Caco-2 (cell line): ENCODE data around the gene SFN. TPM values are rescaled to one million over a fixed set of nuclear protein-coding genes. Genes with fewer than 3 reads are reported as not detected.

Experiments used
- BruUV-seq: library from RNA; stranded (reverse); fragments of 400-500 nt; replicated peaks from 2 replicates; lab custom pipeline; 2021; lab: Mats Ljungman, UMichigan
- CTCF ChIA-PET: fragments of 300-600 bp; sonication (Branson Sonifier 250); formaldehyde crosslinking; loops from one replicate; lab custom pipeline; 2022; ENCODE audit warnings: antibody characterized with exemption; lab: Charles Lee
- POLR2A ChIA-PET: fragments of 300-600 bp; sonication (Branson Sonifier 250); formaldehyde crosslinking; loops from one replicate; lab custom pipeline; 2022; ENCODE audit warnings: antibody characterized with exemption; lab: Charles Lee
- DNase-seq, 2 experiments: peaks; one replicate each; pipeline versions ENCODE4 v3.0.0 to v3.0.0-alpha.2; 2020 to 2022
- H3K27me3 ChIP-seq: replicated peaks from 2 replicates; pipeline ENCODE4 v1.6.0; 2011; ENCODE audit warnings: low read length; ENCODE audit not compliant: control insufficient read depth, insufficient read depth
- H3K36me3 ChIP-seq: 2 replicates; pipeline ENCODE4 v1.5.1; 2011; ENCODE audit warnings: low read length; ENCODE audit not compliant: control insufficient read depth, insufficient read depth
- H3K4me1 ChIP-seq: fragments of 250-450 bp; sonication (Bioruptor Pico); 2 replicates; pipeline ENCODE4 v1.5.1; 2020; ENCODE audit warnings: mild to moderate bottlenecking
- H3K4me3 ChIP-seq: 2 replicates; pipeline ENCODE4 v1.5.1; 2011; ENCODE audit warnings: low read depth, mild to moderate bottlenecking, control low read depth, low read length
- H3K9me3 ChIP-seq: fragments of 250-450 bp; sonication (Bioruptor Pico); 2 replicates; pipeline ENCODE4 v1.5.1; 2020; ENCODE audit warnings: mild to moderate bottlenecking, moderate library complexity
- H3K27ac Mint-ChIP-seq: one replicate; pipeline ENCODE4 v1.8.0; 2022; ENCODE audit warnings: mixed read lengths; ENCODE audit not compliant: unreplicated experiment
- H3K27me3 Mint-ChIP-seq: one replicate; pipeline ENCODE4 v1.8.0; 2022; ENCODE audit warnings: mixed read lengths; ENCODE audit not compliant: insufficient read depth, unreplicated experiment
- H3K36me3 Mint-ChIP-seq: one replicate; pipeline ENCODE4 v1.8.0; 2022; ENCODE audit warnings: mild to moderate bottlenecking, mixed read lengths; ENCODE audit not compliant: insufficient read depth, unreplicated experiment
- H3K4me1 Mint-ChIP-seq: one replicate; pipeline ENCODE4 v1.8.0; 2022; ENCODE audit warnings: low read depth, mixed read lengths; ENCODE audit not compliant: unreplicated experiment
- H3K4me3 Mint-ChIP-seq: one replicate; pipeline ENCODE4 v1.8.0; 2022; ENCODE audit warnings: mild to moderate bottlenecking, moderate library complexity, mixed read lengths; ENCODE audit not compliant: unreplicated experiment
- H3K9me3 Mint-ChIP-seq: one replicate; pipeline ENCODE4 v1.8.0; 2022; ENCODE audit warnings: mixed read lengths; ENCODE audit not compliant: unreplicated experiment
- CTCF ChIP-seq, 2 experiments: fragments of 200-600 bp in 1 of 2; IDR thresholded peaks; 1 replicate in 1 of 2; 2 replicates in 1 of 2; pipeline versions ENCODE4 v1.5.1 to v1.8.0; 2011 to 2022; ENCODE audit warnings: antibody characterized with exemption in 1 of 2, control low read depth in 1 of 2, inconsistent platforms in 1 of 2, low read depth in 1 of 2, low read length in 1 of 2, mild to moderate bottlenecking in 1 of 2, moderate library complexity in 1 of 2; ENCODE audit not compliant: insufficient read depth in 1 of 2, severe bottlenecking in 1 of 2, unreplicated experiment in 1 of 2
- intact Hi-C: fragments of 100-400 bp; cut with micrococcal nuclease; formaldehyde crosslinking; loops from one replicate; pipeline ENCODE4 v1.10.0; 2022; ENCODE audit not compliant: unreplicated experiment
- total RNA-seq: library from RNA; stranded (reverse); gene quantifications from 2 replicates; pipeline ENCODE4 v1.2.3, GENCODE V29; 2022

The SFN gene
- total RNA-seq, 1 experiment from 2014 or later: 21.4 TPM

GRCh38 chr1:26853156-26853555, 9.8 kb upstream of the SFN start:
- Histone ChIP-seq H3K4me1 (no peaks in the 10 kb centered on the region), H3K27me3 (no peaks in the 10 kb centered on the region), H3K36me3 (no peaks in the 10 kb centered on the region), H3K4me3 (no peak overlapping the region), H3K9me3 (no peaks in the 10 kb centered on the region)
- no peak overlapping the region for H3K27ac Mint-ChIP-seq
- H3K9me3 Mint-ChIP-seq: no peaks in the 10 kb centered on the region
- CTCF ChIA-PET: no interaction called here
- no TSS peak for BruUV-seq
- H3K36me3 Mint-ChIP-seq: peaks cover 22% of the 10 kb centered on the region
- no peaks in the 10 kb centered on the region for H3K27me3 Mint-ChIP-seq
- DNase-seq: peak; percentile 84 to 87
- TF ChIP-seq CTCF (IDR thresholded peaks at IDR 0.05; ENCODE audit: insufficient read depth in 1 of 2, low read depth in 1 of 2, low read length in 1 of 2, severe bottlenecking in 1 of 2, unreplicated experiment in 1 of 2): peak; percentile 54 to 72
- intact Hi-C loops: loop anchor here (1.0 kb wide), 2 partner anchors 12 to 25 kb away; no protein-coding TSS in a partner anchor
- no peak overlapping the region for H3K4me3 Mint-ChIP-seq
- POLR2A ChIA-PET: no interaction called here
- no peaks in the 10 kb centered on the region for H3K4me1 Mint-ChIP-seq

- Histone ChIP-seq H3K4me3 (no peak overlapping the region), H3K27me3 (no peaks in the 10 kb centered on the region), H3K4me1 (no peaks in the 10 kb centered on the region), H3K36me3 (no peaks in the 10 kb centered on the region), H3K9me3 (no peaks in the 10 kb centered on the region)
- H3K27ac Mint-ChIP-seq: no peak overlapping the region
- H3K9me3 Mint-ChIP-seq: no peaks in the 10 kb centered on the region
- no TSS peak for BruUV-seq
- TF ChIP-seq CTCF (IDR thresholded peaks at IDR 0.05; ENCODE audit: insufficient read depth in 1 of 2, low read depth in 1 of 2, low read length in 1 of 2, severe bottlenecking in 1 of 2, unreplicated experiment in 1 of 2): no peak
- DNase-seq: no peak
- no peaks in the 10 kb centered on the region for H3K27me3 Mint-ChIP-seq
- H3K36me3 Mint-ChIP-seq: peaks cover 22% of the 10 kb centered on the region
- POLR2A ChIA-PET: no interaction called here
- no peak overlapping the region for H3K4me3 Mint-ChIP-seq
- H3K4me1 Mint-ChIP-seq: no peaks in the 10 kb centered on the region
- intact Hi-C loops: loop anchor here (1.0 kb wide), 2 partner anchors 12 to 25 kb away; no protein-coding TSS in a partner anchor
- CTCF ChIA-PET: no interaction called here
Observed at GRCh38 chr1:26853600-26853999, 9.3 kb upstream of the SFN start.

DNA sequence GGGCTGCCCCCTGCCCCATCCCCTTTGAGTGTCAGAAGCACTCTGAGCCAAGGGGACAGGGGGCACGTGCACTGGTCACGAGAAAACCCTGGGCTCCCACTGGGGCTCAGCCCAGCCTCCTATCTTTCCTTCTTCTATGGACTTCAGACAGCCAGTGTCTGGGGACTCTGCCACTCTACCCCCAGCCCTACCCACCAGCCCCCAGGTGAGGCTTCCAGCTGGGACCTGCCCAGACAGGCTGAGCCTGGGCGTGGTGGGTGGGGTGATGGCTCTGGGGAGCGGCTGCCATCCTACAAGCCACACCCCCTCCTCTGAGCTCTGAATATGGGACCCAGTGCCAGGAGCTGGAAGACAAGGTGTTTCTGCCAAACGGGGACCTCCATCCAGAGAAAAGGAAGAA, 8.0 kb upstream of the SFN start:
- no peaks in the 10 kb centered on the region for H3K9me3 ChIP-seq
- ChIA-PET POLR2A (no interaction called here), CTCF (no interaction called here)
- Mint-ChIP-seq H3K9me3 (no peaks in the 10 kb centered on the region), H3K27ac (no peak overlapping the region), H3K4me3 (no peak overlapping the region), H3K36me3 (peaks cover 22% of the 10 kb centered on the region), H3K4me1 (no peaks in the 10 kb centered on the region), H3K27me3 (no peaks in the 10 kb centered on the region)
- TF ChIP-seq CTCF (IDR thresholded peaks at IDR 0.05; ENCODE audit: insufficient read depth in 1 of 2, low read depth in 1 of 2, low read length in 1 of 2, severe bottlenecking in 1 of 2, unreplicated experiment in 1 of 2): no peak
- DNase-seq: no peak
- H3K36me3 ChIP-seq: no peaks in the 10 kb centered on the region
- BruUV-seq: no TSS peak
- intact Hi-C loops: no loop called here
- H3K4me3 ChIP-seq: no peak overlapping the region
- no peaks in the 10 kb centered on the region for H3K4me1 ChIP-seq
- H3K27me3 ChIP-seq: no peaks in the 10 kb centered on the region
